ENCODE results near the gene LGR5.
"Not testable (repeated sequence)": the region's sequence is repeated elsewhere in the genome, so short reads cannot be mapped to it uniquely, and the experiment has no call there.

DNA sequence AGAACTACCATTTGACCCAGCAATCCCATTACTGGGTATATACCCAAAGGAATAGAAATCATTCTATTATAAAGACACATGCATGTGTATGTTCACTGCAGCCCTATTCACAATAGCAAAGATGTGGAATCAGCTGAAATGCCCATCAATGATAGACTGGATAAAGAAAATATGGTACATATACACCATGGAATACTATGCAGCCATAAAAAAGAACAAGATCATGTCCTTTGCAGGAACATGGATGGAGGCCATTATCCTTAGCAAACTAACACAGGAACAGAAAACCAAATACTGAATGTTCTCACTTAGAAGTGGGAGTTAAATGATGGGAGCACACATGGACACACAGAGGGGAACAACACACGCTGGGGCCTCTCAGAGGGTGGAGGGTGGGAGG lies 116.2 kb downstream of the LGR5 start:
- TF ChIP-seq, protein P1, sequence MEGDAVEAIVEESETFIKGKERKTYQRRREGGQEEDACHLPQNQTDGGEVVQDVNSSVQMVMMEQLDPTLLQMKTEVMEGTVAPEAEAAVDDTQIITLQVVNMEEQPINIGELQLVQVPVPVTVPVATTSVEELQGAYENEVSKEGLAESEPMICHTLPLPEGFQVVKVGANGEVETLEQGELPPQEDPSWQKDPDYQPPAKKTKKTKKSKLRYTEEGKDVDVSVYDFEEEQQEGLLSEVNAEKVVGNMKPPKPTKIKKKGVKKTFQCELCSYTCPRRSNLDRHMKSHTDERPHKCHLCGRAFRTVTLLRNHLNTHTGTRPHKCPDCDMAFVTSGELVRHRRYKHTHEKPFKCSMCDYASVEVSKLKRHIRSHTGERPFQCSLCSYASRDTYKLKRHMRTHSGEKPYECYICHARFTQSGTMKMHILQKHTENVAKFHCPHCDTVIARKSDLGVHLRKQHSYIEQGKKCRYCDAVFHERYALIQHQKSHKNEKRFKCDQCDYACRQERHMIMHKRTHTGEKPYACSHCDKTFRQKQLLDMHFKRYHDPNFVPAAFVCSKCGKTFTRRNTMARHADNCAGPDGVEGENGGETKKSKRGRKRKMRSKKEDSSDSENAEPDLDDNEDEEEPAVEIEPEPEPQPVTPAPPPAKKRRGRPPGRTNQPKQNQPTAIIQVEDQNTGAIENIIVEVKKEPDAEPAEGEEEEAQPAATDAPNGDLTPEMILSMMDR (IDR thresholded peaks at IDR 0.05), result not testable (repeated sequence)
- not testable (repeated sequence) for TF ChIP-seq POLR2A (IDR thresholded peaks at IDR 0.05)

Measured in thyroid gland (tissue), 4 donors.